Esophagus muscularis mucosa (tissue), 4 donors: ENCODE data around the gene GRIA4. TPM values are rescaled to one million over a fixed set of nuclear protein-coding genes. Genes with fewer than 3 reads are reported as not detected.

Experiments used
- DNase-seq: peaks from one replicate; pipeline ENCODE4 v3.0.0-alpha.2; 2017; ENCODE audit errors: extremely low spot score
- H3K27ac ChIP-seq, 4 donors: fragments of 200-600 bp; sonication (generic); replicated peaks in 1 of 4; 1 replicate in 3 of 4; 2 replicates in 1 of 4; pipeline ENCODE4 v1.5.1; 2016 to 2019; ENCODE audit warnings: mild to moderate bottlenecking in 1 of 4
- H3K27me3 ChIP-seq, 4 donors: fragments of 200-600 bp; sonication (generic); one replicate each; pipeline versions ENCODE4 v1.5.1 to v1.6.0; 2016 to 2019
- H3K36me3 ChIP-seq, 4 donors: fragments of 200-600 bp; sonication (generic); one replicate each; pipeline ENCODE4 v1.5.1; 2016 to 2019
- H3K4me1 ChIP-seq, 4 donors: fragments of 200-600 bp; sonication (generic); one replicate each; pipeline ENCODE4 v1.5.1; 2016 to 2019
- H3K4me3 ChIP-seq, 4 donors: fragments of 200-600 bp; sonication (generic); 1 replicate in 2 of 4; 2 replicates in 2 of 4; pipeline ENCODE4 v1.5.1; 2016 to 2019; ENCODE audit warnings: mild to moderate bottlenecking in 4 of 4, moderate library complexity in 1 of 4
- H3K9me3 ChIP-seq, 4 donors: fragments of 200-600 bp; sonication (generic); 1 replicate in 3 of 4; 2 replicates in 1 of 4; pipeline ENCODE4 v1.5.1; 2016 to 2019
- CTCF ChIP-seq, 3 experiments: fragments of 200-600 bp in 2 of 3; fragments of 450-650 bp in 1 of 3; sonication (generic) in 2 of 3; IDR thresholded peaks; one replicate each; pipeline ENCODE4 v1.5.1; 2017 to 2019; ENCODE audit warnings: antibody characterized with exemption in 3 of 3, mild to moderate bottlenecking in 2 of 3, moderate library complexity in 1 of 3
- EP300 ChIP-seq: sonication (generic); formaldehyde crosslinking; IDR thresholded peaks from one replicate; pipeline ENCODE4 v1.6.1; 2017; ENCODE audit warnings: antibody characterized with exemption
- POLR2A ChIP-seq: fragments of 450-650 bp; IDR thresholded peaks from one replicate; pipeline ENCODE4 v1.6.1; 2017; ENCODE audit warnings: antibody characterized with exemption, moderate library complexity, mild to moderate bottlenecking, low read depth
- POLR2AphosphoS5 ChIP-seq, 2 donors: sonication (generic); formaldehyde crosslinking; IDR thresholded peaks; one replicate each; pipeline ENCODE4 v1.6.1; 2017; ENCODE audit warnings: antibody characterized with exemption in 2 of 2
- WGBS: methylation state at CpG from one replicate; pipeline ENCODE4 v1.1.5; 2018; 5-methylcytosine and 5-hydroxymethylcytosine counted together
- intact Hi-C: fragments of 100-400 bp; cut with DNase I; formaldehyde crosslinking; loops from one replicate; pipeline ENCODE4 v1.15.1; 2023
- total RNA-seq, 4 donors: library from RNA; depleted of rRNA; stranded (reverse); fragments of >200 nt; gene quantifications; one replicate each; pipeline versions ENCODE4 v1.1.0 to v1.2.1, GENCODE V29; 2016

GRIA4 gene
- total RNA-seq, 4 donors from 2014 or later = 0.33 TPM; not detected in 3

GRCh38 chr11:105719073-105719822 is 109.4 kb downstream of the GRIA4 start:
- intact Hi-C loops = no loop called here
- H3K27me3 ChIP-seq = no peaks in the 10 kb centered on the region
- no peaks in the 10 kb centered on the region for H3K4me1 ChIP-seq
- DNase-seq = no peak
- no peaks in the 10 kb centered on the region for H3K36me3 ChIP-seq
- no peak overlapping the region for H3K4me3 ChIP-seq
- no peak overlapping the region for H3K27ac ChIP-seq
- no peak for TF ChIP-seq POLR2A
- TF ChIP-seq CTCF (IDR thresholded peaks at IDR 0.05) = no peak
- TF ChIP-seq POLR2AphosphoS5 (IDR thresholded peaks at IDR 0.05) = no peak
- TF ChIP-seq EP300 = no peak
- no peaks in the 10 kb centered on the region for H3K9me3 ChIP-seq
- WGBS = 78% methylated on average over 11 of the region's 11 CpGs

GRCh38 chr11:105720096-105720495 is 110.2 kb downstream of the GRIA4 start:
- H3K36me3 ChIP-seq = no peaks in the 10 kb centered on the region
- no peak overlapping the region for H3K27ac ChIP-seq
- no peaks in the 10 kb centered on the region for H3K27me3 ChIP-seq
- intact Hi-C loops = no loop called here
- DNase-seq = no peak
- no peak overlapping the region for H3K4me3 ChIP-seq
- H3K9me3 ChIP-seq = no peaks in the 10 kb centered on the region
- H3K4me1 ChIP-seq = no peaks in the 10 kb centered on the region
- 86% methylated on average over 2 of the region's 2 CpGs for WGBS
- TF ChIP-seq POLR2AphosphoS5 (IDR thresholded peaks at IDR 0.05) (no peak), POLR2A (no peak), CTCF (IDR thresholded peaks at IDR 0.05) (no peak), EP300 (no peak)

GRCh38 chr11:105723269-105723668 is 113.4 kb downstream of the GRIA4 start:
- Histone ChIP-seq H3K4me1 (no peaks in the 10 kb centered on the region), H3K27ac (no peak overlapping the region), H3K4me3 (no peak overlapping the region), H3K27me3 (no peaks in the 10 kb centered on the region), H3K36me3 (no peaks in the 10 kb centered on the region), H3K9me3 (no peaks in the 10 kb centered on the region)
- no peak for DNase-seq
- intact Hi-C loops = no loop called here
- TF ChIP-seq POLR2AphosphoS5 (IDR thresholded peaks at IDR 0.05) (no peak), POLR2A (no peak), CTCF (IDR thresholded peaks at IDR 0.05) (no peak)
- WGBS = 86% methylated on average over 3 of the region's 3 CpGs

GRCh38 chr11:105732611-105733010 is 122.7 kb downstream of the GRIA4 start:
- intact Hi-C loops = no loop called here
- Histone ChIP-seq H3K27me3 (no peaks in the 10 kb centered on the region), H3K4me1 (peaks cover 0 to 13% (median 11%) of the 10 kb centered on the region in 4 donors), H3K36me3 (no peaks in the 10 kb centered on the region), H3K27ac (no peak overlapping the region), H3K9me3 (no peaks in the 10 kb centered on the region), H3K4me3 (no peak overlapping the region)
- no peak for DNase-seq
- TF ChIP-seq POLR2AphosphoS5 (IDR thresholded peaks at IDR 0.05) = no peak
- TF ChIP-seq CTCF (IDR thresholded peaks at IDR 0.05) = no peak
- TF ChIP-seq EP300 = no peak
- no peak for TF ChIP-seq POLR2A
- 54% methylated on average over 3 of the region's 3 CpGs for whole genome bisulfite sequencing

DNA sequence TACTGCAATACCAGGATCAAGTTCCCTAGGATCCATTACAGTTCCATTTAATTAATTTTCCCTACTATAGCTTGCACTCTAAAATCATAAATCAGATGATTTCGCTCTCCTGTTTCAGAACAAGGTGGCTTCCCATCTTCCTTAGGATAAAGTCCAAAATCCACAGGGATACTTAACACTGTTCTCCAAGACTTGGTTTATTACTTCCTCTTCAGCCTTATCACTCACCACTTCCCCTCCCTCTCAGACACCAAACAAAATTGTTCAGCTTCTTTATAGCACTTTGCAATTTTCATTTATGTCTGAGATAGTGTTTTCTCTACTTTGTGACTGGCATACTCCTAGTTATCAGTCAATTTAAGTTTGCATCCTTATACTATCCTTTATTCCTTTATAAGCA is 124.6 kb downstream of the GRIA4 start:
- no peaks in the 10 kb centered on the region for H3K9me3 ChIP-seq
- TF ChIP-seq CTCF (IDR thresholded peaks at IDR 0.05) (no peak), POLR2AphosphoS5 (IDR thresholded peaks at IDR 0.05) (no peak), EP300 (no peak), POLR2A (no peak)
- no peak overlapping the region for H3K4me3 ChIP-seq
- WGBS = 88% methylated on average over 1 of the region's 1 CpG
- no peak overlapping the region for H3K27ac ChIP-seq
- intact Hi-C loops = no loop called here
- no peaks in the 10 kb centered on the region for H3K27me3 ChIP-seq
- no peaks in the 10 kb centered on the region for H3K36me3 ChIP-seq
- peaks cover 0 to 19% (median 11%) of the 10 kb centered on the region in 4 donors for H3K4me1 ChIP-seq
- no peak for DNase-seq
